ENCODE data around the gene ZNF541.
"Not testable (repeated sequence)": the region's sequence is repeated elsewhere in the genome, so short reads cannot be mapped to it uniquely, and the experiment has no call there.

The ZNF541 gene

GRCh38 chr19:47598407-47599349 is 25.7 kb upstream of the ZNF541 start:
- Histone ChIP-seq H3K4me1 (ENCODE audit: insufficient read depth, low read length) (peaks cover 2% of the 10 kb centered on the region; the same call in 1 of the 2 replicates), H3K9me3 (ENCODE audit: insufficient read depth, low read depth, low read length) (no peaks in the 10 kb centered on the region), H3K27me3 (ENCODE audit: insufficient read depth, low read length) (no peaks in the 10 kb centered on the region), H3K27ac (ENCODE audit: low read length) (no peak overlapping the region), H3K4me3 (ENCODE audit: low read length) (peak overlapping the region; percentile 66), H3K36me3 (ENCODE audit: insufficient read depth, low read depth, low read length) (no peaks in the 10 kb centered on the region), H3K9ac (ENCODE audit: low read depth, low read length) (peak overlapping the region; percentile 73; the same call in 1 of the 2 replicates)

GRCh38 chr19:47595944-47596343 is 23.0 kb upstream of the ZNF541 start:
- no peak overlapping the region for H3K27ac ChIP-seq (ENCODE audit: low read length)
- no peaks in the 10 kb centered on the region for H3K9me3 ChIP-seq (ENCODE audit: insufficient read depth, low read depth, low read length)
- no peak overlapping the region for H3K4me3 ChIP-seq (ENCODE audit: low read length)
- H3K9ac ChIP-seq (ENCODE audit: low read depth, low read length): no peak overlapping the region
- H3K27me3 ChIP-seq (ENCODE audit: insufficient read depth, low read length): no peaks in the 10 kb centered on the region
- no peaks in the 10 kb centered on the region for H3K36me3 ChIP-seq (ENCODE audit: insufficient read depth, low read depth, low read length)
- H3K4me1 ChIP-seq (ENCODE audit: insufficient read depth, low read length): peaks cover 2% of the 10 kb centered on the region; the same call in 1 of the 2 replicates

GRCh38 chr19:47593860-47594259 is 20.9 kb upstream of the ZNF541 start:
- H3K9me3 ChIP-seq (ENCODE audit: insufficient read depth, low read depth, low read length): no peaks in the 10 kb centered on the region
- no peak overlapping the region for H3K27ac ChIP-seq (ENCODE audit: low read length)
- no peaks in the 10 kb centered on the region for H3K27me3 ChIP-seq (ENCODE audit: insufficient read depth, low read length)
- H3K4me3 ChIP-seq (ENCODE audit: low read length): no peak overlapping the region
- H3K9ac ChIP-seq (ENCODE audit: low read depth, low read length): no peak overlapping the region
- H3K36me3 ChIP-seq (ENCODE audit: insufficient read depth, low read depth, low read length): no peaks in the 10 kb centered on the region
- peaks cover 2% of the 10 kb centered on the region; the same call in 1 of the 2 replicates for H3K4me1 ChIP-seq (ENCODE audit: insufficient read depth, low read length)

DNA sequence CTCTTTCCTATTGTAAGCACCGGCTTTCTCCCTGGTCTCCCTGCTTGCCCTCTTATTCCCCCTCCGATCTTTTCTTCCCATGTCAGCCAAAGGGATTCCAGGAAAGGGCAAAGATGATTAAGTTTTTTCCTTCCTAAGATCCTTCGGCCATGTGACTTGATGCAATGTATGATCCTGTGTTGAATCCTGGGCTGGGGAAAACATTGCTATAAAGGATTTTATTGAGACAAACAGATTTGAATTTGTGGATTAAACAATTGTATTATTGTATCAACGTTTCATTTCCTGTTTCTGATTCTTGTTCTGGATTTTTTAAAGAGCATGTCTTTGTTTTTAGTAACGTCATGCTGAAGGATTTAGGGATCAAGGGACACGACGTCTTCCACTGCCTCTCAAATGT is 16.9 kb upstream of the ZNF541 start:
- no peak overlapping the region for H3K27ac ChIP-seq (ENCODE audit: low read length)
- no peaks in the 10 kb centered on the region; the same call in 1 of the 2 replicates for H3K9me3 ChIP-seq (ENCODE audit: insufficient read depth, low read depth, low read length)
- no peaks in the 10 kb centered on the region for H3K4me1 ChIP-seq (ENCODE audit: insufficient read depth, low read length)
- no peak overlapping the region for H3K9ac ChIP-seq (ENCODE audit: low read depth, low read length)
- H3K4me3 ChIP-seq (ENCODE audit: low read length): no peak overlapping the region
- no peaks in the 10 kb centered on the region for H3K36me3 ChIP-seq (ENCODE audit: insufficient read depth, low read depth, low read length)
- no peaks in the 10 kb centered on the region for H3K27me3 ChIP-seq (ENCODE audit: insufficient read depth, low read length)

DNA sequence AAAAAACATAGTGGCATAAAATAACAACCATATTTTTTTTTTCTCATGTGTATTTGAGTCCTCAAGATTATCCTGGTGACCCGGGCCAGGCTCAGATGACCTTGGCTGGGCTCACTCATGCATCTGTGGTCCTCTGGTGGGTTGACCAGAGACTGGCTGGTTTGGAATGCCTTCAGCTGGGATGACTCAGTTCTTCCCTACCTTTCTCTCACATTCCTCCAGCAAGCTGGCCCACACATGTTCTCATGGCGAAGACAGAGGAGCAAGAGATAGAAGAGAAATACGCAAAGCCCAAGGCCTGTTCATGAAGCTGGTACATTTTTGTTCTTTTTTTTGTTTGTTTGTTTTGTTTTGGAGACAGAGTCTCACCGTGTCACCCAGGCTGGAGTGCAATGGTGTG is 14.3 kb upstream of the ZNF541 start:
- no peak overlapping the region for H3K27ac ChIP-seq (ENCODE audit: low read length)
- H3K9ac ChIP-seq (ENCODE audit: low read depth, low read length): no peak overlapping the region
- H3K36me3 ChIP-seq (ENCODE audit: insufficient read depth, low read depth, low read length): no peaks in the 10 kb centered on the region
- H3K4me3 ChIP-seq (ENCODE audit: low read length): no peak overlapping the region
- H3K4me1 ChIP-seq (ENCODE audit: insufficient read depth, low read length): no peaks in the 10 kb centered on the region; the same call in 1 of the 2 replicates
- no peaks in the 10 kb centered on the region; the same call in 1 of the 2 replicates for H3K9me3 ChIP-seq (ENCODE audit: insufficient read depth, low read depth, low read length)
- no peaks in the 10 kb centered on the region for H3K27me3 ChIP-seq (ENCODE audit: insufficient read depth, low read length)

GRCh38 chr19:47583161-47583560 is 10.2 kb upstream of the ZNF541 start:
- not testable (repeated sequence) for H3K27ac ChIP-seq (ENCODE audit: low read length); H3K4me1 ChIP-seq (ENCODE audit: insufficient read depth, low read length); H3K36me3 ChIP-seq (ENCODE audit: insufficient read depth, low read depth, low read length); H3K4me3 ChIP-seq (ENCODE audit: low read length); H3K27me3 ChIP-seq (ENCODE audit: insufficient read depth, low read length); H3K9ac ChIP-seq (ENCODE audit: low read depth, low read length); H3K9me3 ChIP-seq (ENCODE audit: insufficient read depth, low read depth, low read length)

- no peaks in the 10 kb centered on the region; the same call in 1 of the 2 replicates for H3K9me3 ChIP-seq (ENCODE audit: insufficient read depth, low read depth, low read length)
- H3K27ac ChIP-seq (ENCODE audit: low read length): no peak overlapping the region
- H3K27me3 ChIP-seq (ENCODE audit: insufficient read depth, low read length): no peaks in the 10 kb centered on the region
- no peak overlapping the region for H3K9ac ChIP-seq (ENCODE audit: low read depth, low read length)
- H3K4me3 ChIP-seq (ENCODE audit: low read length): no peak overlapping the region
- H3K36me3 ChIP-seq (ENCODE audit: insufficient read depth, low read depth, low read length): no peaks in the 10 kb centered on the region
- H3K4me1 ChIP-seq (ENCODE audit: insufficient read depth, low read length): no peaks in the 10 kb centered on the region; the same call in 1 of the 2 replicates
Measured at GRCh38 chr19:47582320-47582909, 9.5 kb upstream of the ZNF541 start.

DNA sequence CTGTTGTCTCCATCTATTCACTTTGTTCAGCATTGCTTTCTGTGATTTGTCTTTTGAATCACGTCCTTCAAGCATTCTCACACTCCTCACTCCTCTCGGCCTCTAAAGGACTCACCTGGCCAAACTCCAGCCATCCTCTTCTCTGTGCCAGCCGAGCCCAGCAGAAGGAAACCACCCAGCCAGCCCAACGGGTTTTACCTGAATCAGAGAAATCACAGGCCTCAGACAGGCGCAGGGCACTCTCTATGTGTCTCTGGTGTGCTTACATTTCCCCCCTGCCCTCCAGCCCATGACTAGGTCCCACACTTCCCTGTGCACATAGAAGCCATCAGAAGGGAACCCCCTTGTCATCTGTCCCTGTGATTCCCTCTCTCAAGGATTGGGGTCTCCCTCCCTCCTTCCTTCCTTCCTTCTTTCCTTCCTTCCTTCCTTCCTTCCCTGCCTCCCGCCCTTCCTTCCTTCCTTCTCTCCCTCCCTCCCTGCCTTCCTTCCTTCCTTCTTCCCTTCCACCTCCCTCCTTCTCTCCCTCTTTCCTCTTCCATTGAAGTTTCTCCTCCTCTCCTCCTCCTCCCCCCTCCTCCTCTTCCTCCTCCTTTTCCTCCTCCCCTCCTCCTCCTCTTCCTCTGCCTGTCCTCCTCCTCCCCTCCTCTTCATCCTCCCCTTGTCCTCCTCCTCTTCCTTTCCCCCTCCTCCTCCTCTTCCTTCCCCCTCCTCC is 8.8 kb upstream of the ZNF541 start:
- H3K36me3 ChIP-seq (ENCODE audit: insufficient read depth, low read depth, low read length): no peaks in the 10 kb centered on the region
- no peaks in the 10 kb centered on the region; the same call in 1 of the 2 replicates for H3K9me3 ChIP-seq (ENCODE audit: insufficient read depth, low read depth, low read length)
- H3K27ac ChIP-seq (ENCODE audit: low read length): no peak overlapping the region
- H3K4me1 ChIP-seq (ENCODE audit: insufficient read depth, low read length): no peaks in the 10 kb centered on the region; the same call in 1 of the 2 replicates
- H3K9ac ChIP-seq (ENCODE audit: low read depth, low read length): no peak overlapping the region
- H3K27me3 ChIP-seq (ENCODE audit: insufficient read depth, low read length): no peaks in the 10 kb centered on the region
- H3K4me3 ChIP-seq (ENCODE audit: low read length): no peak overlapping the region

- no peaks in the 10 kb centered on the region; the same call in 1 of the 2 replicates for H3K4me1 ChIP-seq (ENCODE audit: insufficient read depth, low read length)
- H3K27ac ChIP-seq (ENCODE audit: low read length): no peak overlapping the region
- H3K9ac ChIP-seq (ENCODE audit: low read depth, low read length): no peak overlapping the region
- no peaks in the 10 kb centered on the region for H3K36me3 ChIP-seq (ENCODE audit: insufficient read depth, low read depth, low read length)
- H3K9me3 ChIP-seq (ENCODE audit: insufficient read depth, low read depth, low read length): no peaks in the 10 kb centered on the region
- no peak overlapping the region for H3K4me3 ChIP-seq (ENCODE audit: low read length)
- H3K27me3 ChIP-seq (ENCODE audit: insufficient read depth, low read length): no peaks in the 10 kb centered on the region
Measured at GRCh38 chr19:47580397-47580796, 7.4 kb upstream of the ZNF541 start.

DNA sequence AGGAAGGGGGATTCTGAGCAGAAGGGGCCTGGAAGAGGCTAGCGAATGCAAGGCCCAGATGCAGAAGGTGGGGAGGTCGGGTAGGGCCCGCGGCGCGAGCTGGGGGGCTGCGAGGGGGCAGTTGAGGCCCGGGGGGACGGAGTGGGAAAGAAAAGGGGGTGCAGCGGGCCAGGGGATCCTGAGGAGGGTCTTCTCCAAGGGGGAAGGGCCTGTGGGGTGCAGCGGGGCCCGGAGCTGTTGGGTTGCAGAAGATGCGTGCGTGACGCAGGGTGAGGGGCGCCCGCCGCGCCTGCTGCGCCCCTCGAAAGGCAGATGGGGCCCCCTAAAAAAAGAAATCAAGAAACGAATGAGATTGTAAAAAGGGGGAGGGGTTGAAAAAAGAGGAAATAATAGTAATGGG is 313 bp downstream of the ZNF541 start:
- no peaks in the 10 kb centered on the region for H3K4me1 ChIP-seq (ENCODE audit: insufficient read depth, low read length)
- no peak overlapping the region for H3K4me3 ChIP-seq (ENCODE audit: low read length)
- no peaks in the 10 kb centered on the region for H3K27me3 ChIP-seq (ENCODE audit: insufficient read depth, low read length)
- no peaks in the 10 kb centered on the region for H3K9me3 ChIP-seq (ENCODE audit: insufficient read depth, low read depth, low read length)
- H3K36me3 ChIP-seq (ENCODE audit: insufficient read depth, low read depth, low read length): no peaks in the 10 kb centered on the region
- no peak overlapping the region for H3K9ac ChIP-seq (ENCODE audit: low read depth, low read length)
- no peak overlapping the region for H3K27ac ChIP-seq (ENCODE audit: low read length)

GRCh38 chr19:47569331-47569730 is 3.6 kb downstream of the ZNF541 start:
- H3K4me1 ChIP-seq (ENCODE audit: insufficient read depth, low read length): no peaks in the 10 kb centered on the region
- no peak overlapping the region for H3K27ac ChIP-seq (ENCODE audit: low read length)
- no peaks in the 10 kb centered on the region for H3K9me3 ChIP-seq (ENCODE audit: insufficient read depth, low read depth, low read length)
- H3K4me3 ChIP-seq (ENCODE audit: low read length): no peak overlapping the region
- no peaks in the 10 kb centered on the region for H3K27me3 ChIP-seq (ENCODE audit: insufficient read depth, low read length)
- H3K36me3 ChIP-seq (ENCODE audit: insufficient read depth, low read depth, low read length): no peaks in the 10 kb centered on the region
- no peak overlapping the region for H3K9ac ChIP-seq (ENCODE audit: low read depth, low read length)

Data from iPS-20b (cell line).